ENCODE data around the gene NUDT4.
A peak's percentile ranks its signal among the peaks of the same experiment; 100 is the strongest.
"Not testable (repeated sequence)": the region's sequence is repeated elsewhere in the genome, so short reads cannot be mapped to it uniquely, and the experiment has no call there.

Gene NUDT4

GRCh38 chr12:93369505-93369904 is 8.2 kb upstream of the NUDT4 start:
- Histone ChIP-seq H3K36me3 (ENCODE audit: control insufficient read depth in 1 of 2, insufficient read depth in 2 of 2, low read length in 2 of 2) (no peaks in the 10 kb centered on the region), H3K27me3 (ENCODE audit: low read depth, low read length) (no peaks in the 10 kb centered on the region), H3K4me3 (ENCODE audit: low read depth in 1 of 2, low read length in 2 of 2) (no peak overlapping the region), H3K4me1 (ENCODE audit: control insufficient read depth in 1 of 2, insufficient read depth in 2 of 2, low read length in 2 of 2) (no peaks in the 10 kb centered on the region), H3K9me3 (ENCODE audit: control insufficient read depth in 1 of 2, low read length in 2 of 2) (no peaks in the 10 kb centered on the region), H3K27ac (ENCODE audit: low read length) (no peak overlapping the region)

DNA sequence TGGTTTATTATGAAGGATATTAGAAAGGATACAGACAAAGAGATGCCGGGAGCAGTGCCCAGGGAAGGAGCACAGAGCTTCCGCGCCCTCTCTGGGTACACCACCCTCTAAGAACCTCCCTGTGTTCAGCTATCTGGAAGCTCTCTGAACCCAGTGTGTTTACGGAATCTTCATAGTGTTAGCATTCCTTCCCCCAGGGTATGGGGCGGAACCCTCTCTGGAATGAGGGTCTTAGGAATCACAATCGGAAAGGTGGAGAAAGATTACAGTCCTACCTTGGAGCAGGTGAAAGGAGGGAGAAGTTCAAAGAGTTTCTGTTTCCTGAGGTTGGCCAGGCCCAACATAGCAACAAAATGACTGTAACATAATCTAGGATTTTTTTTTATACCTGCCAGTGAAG is 6.8 kb upstream of the NUDT4 start:
- no peaks in the 10 kb centered on the region for H3K27me3 ChIP-seq (ENCODE audit: low read depth, low read length)
- no peak overlapping the region for H3K27ac ChIP-seq (ENCODE audit: low read length)
- no peaks in the 10 kb centered on the region for H3K36me3 ChIP-seq (ENCODE audit: control insufficient read depth in 1 of 2, insufficient read depth in 2 of 2, low read length in 2 of 2)
- H3K4me1 ChIP-seq (ENCODE audit: control insufficient read depth in 1 of 2, insufficient read depth in 2 of 2, low read length in 2 of 2), result no peaks in the 10 kb centered on the region
- H3K9me3 ChIP-seq (ENCODE audit: control insufficient read depth in 1 of 2, low read length in 2 of 2), result no peaks in the 10 kb centered on the region
- H3K4me3 ChIP-seq (ENCODE audit: low read depth in 1 of 2, low read length in 2 of 2), result no peak overlapping the region

- Histone ChIP-seq H3K4me1 (ENCODE audit: control insufficient read depth in 1 of 2, insufficient read depth in 2 of 2, low read length in 2 of 2) (no peaks in the 10 kb centered on the region), H3K27me3 (ENCODE audit: low read depth, low read length) (no peaks in the 10 kb centered on the region), H3K27ac (ENCODE audit: low read length) (no peak overlapping the region), H3K9me3 (ENCODE audit: control insufficient read depth in 1 of 2, low read length in 2 of 2) (no peaks in the 10 kb centered on the region), H3K4me3 (ENCODE audit: low read depth in 1 of 2, low read length in 2 of 2) (no peak overlapping the region), H3K36me3 (ENCODE audit: control insufficient read depth in 1 of 2, insufficient read depth in 2 of 2, low read length in 2 of 2) (no peaks in the 10 kb centered on the region)
Observed at GRCh38 chr12:93373961-93374656, 3.6 kb upstream of the NUDT4 start.

DNA sequence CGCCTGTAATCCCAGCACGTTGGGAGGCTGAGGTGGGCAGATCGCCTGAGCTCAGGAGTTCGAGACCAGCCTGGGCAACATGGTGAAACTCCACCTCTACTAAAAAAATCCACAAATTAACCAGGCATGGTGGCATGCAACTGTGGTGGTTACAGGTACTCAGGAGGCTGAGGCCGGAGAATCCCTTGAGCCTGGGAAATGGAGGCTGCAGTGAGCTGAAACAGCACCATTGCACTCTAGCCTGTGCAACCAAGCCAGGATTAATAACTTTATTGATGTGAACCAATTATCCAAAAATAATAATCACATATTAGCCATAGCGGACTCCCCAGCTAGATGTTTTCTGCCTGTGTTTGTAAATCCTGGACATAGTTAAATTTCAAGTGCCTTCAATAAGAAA is 1.8 kb upstream of the NUDT4 start:
- Histone ChIP-seq H3K4me3 (ENCODE audit: low read depth in 1 of 2, low read length in 2 of 2) (peak overlapping the region in 1 of 2 donors; percentile 80), H3K27ac (ENCODE audit: low read length) (peak overlapping the region; percentile 76), H3K4me1 (ENCODE audit: control insufficient read depth in 1 of 2, insufficient read depth in 2 of 2, low read length in 2 of 2) (peaks cover 0 to 3% of the 10 kb centered on the region in 2 donors), H3K9me3 (ENCODE audit: control insufficient read depth in 1 of 2, low read length in 2 of 2) (no peaks in the 10 kb centered on the region), H3K36me3 (ENCODE audit: control insufficient read depth in 1 of 2, insufficient read depth in 2 of 2, low read length in 2 of 2) (no peaks in the 10 kb centered on the region), H3K27me3 (ENCODE audit: low read depth, low read length) (no peaks in the 10 kb centered on the region)

DNA sequence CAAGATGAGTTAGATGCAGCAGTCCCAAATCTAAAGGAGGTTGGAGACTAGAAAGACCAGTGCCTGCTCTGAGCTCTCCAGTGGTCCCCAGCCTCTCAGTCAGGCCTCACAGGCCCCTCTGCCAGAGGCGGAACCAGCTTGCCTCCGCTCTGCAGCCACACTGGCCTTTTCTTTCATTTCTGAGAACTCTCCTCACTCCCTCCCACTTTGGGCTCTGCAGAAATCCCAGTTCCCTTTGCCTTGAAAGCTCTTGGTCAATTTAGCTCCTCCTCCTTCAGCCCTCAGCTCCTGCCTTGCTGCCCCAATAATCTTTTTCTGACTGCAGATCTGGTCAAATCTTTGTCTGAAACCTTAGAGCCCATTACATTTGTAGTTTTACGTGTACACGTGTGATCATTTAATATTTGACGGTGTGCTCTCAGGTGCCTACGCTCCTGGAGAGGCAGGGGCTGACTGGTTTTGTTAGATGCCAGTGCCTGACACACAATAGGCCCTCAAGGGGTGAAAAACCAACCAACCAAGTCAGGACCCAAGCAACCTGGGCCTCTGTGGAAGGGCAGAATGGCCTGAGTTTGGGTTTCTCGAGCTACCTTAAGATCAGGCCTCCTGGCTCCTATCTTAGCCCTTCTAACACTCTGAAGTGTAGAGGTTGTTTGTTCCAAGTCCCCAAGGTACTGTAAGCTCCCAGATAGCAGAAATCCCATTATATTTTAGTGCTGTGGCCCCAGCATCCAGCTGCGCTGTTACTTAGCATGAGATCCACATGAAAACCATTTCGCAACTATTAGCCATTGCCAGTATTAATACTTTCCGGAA is 1.1 kb upstream of the NUDT4 start:
- Histone ChIP-seq H3K4me1 (ENCODE audit: control insufficient read depth in 1 of 2, insufficient read depth in 2 of 2, low read length in 2 of 2) (peaks cover 0 to 10% of the 10 kb centered on the region in 2 donors), H3K4me3 (ENCODE audit: low read depth in 1 of 2, low read length in 2 of 2) (peak overlapping the region; percentile 70 to 80)

DNA sequence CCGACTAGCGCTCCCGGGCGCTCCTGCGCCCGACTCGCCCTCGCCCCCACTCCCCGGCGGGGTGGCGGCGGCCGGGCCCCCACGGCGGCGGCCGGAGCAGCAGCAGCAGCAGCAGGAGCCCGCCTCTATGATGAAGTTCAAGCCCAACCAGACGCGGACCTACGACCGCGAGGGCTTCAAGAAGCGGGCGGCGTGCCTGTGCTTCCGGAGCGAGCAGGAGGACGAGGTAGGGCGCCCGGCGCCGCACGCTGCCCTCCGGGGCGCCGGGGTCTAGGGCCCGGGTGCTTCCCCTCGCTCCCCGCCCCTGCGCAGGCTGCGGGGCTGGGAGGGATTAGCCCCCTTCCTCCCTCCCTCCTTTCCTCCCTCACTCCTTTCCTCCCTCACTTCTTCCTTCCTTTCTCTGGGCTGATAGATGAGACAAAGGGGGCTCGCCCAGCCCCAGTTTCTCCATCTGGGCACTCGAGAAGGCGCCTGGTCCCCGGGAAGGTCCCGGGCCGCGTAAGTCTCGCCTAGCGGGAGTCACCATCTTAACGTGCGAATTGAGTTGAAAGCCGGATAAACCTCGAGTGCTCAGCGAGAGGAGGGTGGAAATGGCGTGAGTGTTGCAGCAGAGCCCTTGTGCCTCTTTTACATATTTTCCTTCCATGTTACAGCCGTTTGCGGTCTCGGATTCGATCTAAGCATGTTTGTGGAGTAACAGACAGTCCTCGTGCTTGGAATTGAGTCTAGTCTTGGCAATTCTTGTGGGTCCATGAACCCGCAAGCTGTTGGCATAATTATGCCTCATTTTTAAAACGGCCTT is 672 bp downstream of the NUDT4 start:
- H3K4me3 ChIP-seq (ENCODE audit: low read depth in 1 of 2, low read length in 2 of 2), result peak overlapping the region; percentile 70 to 95
- H3K27ac ChIP-seq (ENCODE audit: low read length), result peak overlapping the region; percentile 98
- H3K36me3 ChIP-seq (ENCODE audit: control insufficient read depth in 1 of 2, insufficient read depth in 2 of 2, low read length in 2 of 2); H3K27me3 ChIP-seq (ENCODE audit: low read depth, low read length); H3K9me3 ChIP-seq (ENCODE audit: control insufficient read depth in 1 of 2, low read length in 2 of 2): not testable (repeated sequence)
- peaks cover 0 to 16% of the 10 kb centered on the region in 2 donors for H3K4me1 ChIP-seq (ENCODE audit: control insufficient read depth in 1 of 2, insufficient read depth in 2 of 2, low read length in 2 of 2)

More for the DNA sequence above, 1.1 kb upstream of the NUDT4 start:
- H3K27me3 ChIP-seq (ENCODE audit: low read depth, low read length), result no peaks in the 10 kb centered on the region
- no peaks in the 10 kb centered on the region for H3K9me3 ChIP-seq (ENCODE audit: control insufficient read depth in 1 of 2, low read length in 2 of 2)
- peak overlapping the region; percentile 76 for H3K27ac ChIP-seq (ENCODE audit: low read length)
- no peaks in the 10 kb centered on the region for H3K36me3 ChIP-seq (ENCODE audit: control insufficient read depth in 1 of 2, insufficient read depth in 2 of 2, low read length in 2 of 2)

DNA sequence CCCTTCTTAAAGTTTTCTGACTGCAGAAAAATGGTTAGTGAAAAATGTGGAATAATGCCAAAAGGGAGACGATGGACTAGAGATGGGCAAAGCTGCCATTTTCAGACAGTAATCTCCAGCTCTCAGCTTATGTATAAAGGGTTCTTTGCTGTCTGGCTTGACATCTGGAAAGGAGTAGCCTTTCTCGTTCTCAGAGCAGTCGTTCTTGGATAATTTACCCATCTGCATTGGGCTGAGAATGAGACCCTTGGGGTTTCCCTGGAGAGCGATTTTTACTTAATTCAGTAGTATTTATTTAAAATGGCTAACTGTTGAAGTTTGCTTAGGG is 1.2 kb downstream of the NUDT4 start:
- no peaks in the 10 kb centered on the region for H3K27me3 ChIP-seq (ENCODE audit: low read depth, low read length)
- H3K36me3 ChIP-seq (ENCODE audit: control insufficient read depth in 1 of 2, insufficient read depth in 2 of 2, low read length in 2 of 2), result no peaks in the 10 kb centered on the region
- H3K4me3 ChIP-seq (ENCODE audit: low read depth in 1 of 2, low read length in 2 of 2), result peak overlapping the region; percentile 70 to 95
- H3K9me3 ChIP-seq (ENCODE audit: control insufficient read depth in 1 of 2, low read length in 2 of 2), result no peaks in the 10 kb centered on the region
- peaks cover 0 to 16% of the 10 kb centered on the region in 2 donors for H3K4me1 ChIP-seq (ENCODE audit: control insufficient read depth in 1 of 2, insufficient read depth in 2 of 2, low read length in 2 of 2)
- H3K27ac ChIP-seq (ENCODE audit: low read length), result peak overlapping the region; percentile 98

DNA sequence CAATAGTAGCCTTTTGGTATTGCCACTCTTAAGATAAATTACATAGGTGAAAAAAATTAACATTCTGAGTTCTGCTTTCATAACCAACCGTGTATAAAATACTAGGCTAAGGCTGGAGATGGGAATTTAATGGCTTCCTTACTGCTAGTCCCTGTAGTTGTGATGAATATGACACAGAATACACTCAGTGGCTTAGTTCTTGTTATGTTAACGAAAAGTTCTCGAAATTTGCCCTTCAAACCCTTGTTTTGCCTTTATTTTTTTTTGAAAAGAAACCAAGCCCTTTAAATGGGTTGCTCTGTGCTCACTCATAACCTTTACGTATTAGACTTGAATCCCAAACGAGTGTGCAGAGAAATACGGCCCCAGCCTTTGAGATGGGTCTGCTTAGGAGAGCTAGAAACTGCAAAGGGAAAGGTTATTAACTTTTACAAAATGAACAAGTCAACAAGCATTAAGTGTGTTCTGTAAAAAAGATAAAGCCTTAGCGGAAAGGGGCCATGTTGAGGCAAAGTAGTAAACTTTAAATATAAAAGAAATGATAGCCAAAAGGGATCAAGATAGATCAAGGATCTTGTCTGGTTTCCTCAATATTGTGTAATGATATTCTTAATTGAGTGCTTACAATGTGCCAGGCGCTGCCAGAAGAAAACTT is 1.7 kb downstream of the NUDT4 start:
- peaks cover 0 to 16% of the 10 kb centered on the region in 2 donors for H3K4me1 ChIP-seq (ENCODE audit: control insufficient read depth in 1 of 2, insufficient read depth in 2 of 2, low read length in 2 of 2)

GRCh38 chr12:93379981-93380361 is 2.2 kb downstream of the NUDT4 start:
- no peaks in the 10 kb centered on the region for H3K9me3 ChIP-seq (ENCODE audit: control insufficient read depth in 1 of 2, low read length in 2 of 2)
- no peaks in the 10 kb centered on the region for H3K27me3 ChIP-seq (ENCODE audit: low read depth, low read length)
- H3K27ac ChIP-seq (ENCODE audit: low read length), result peak overlapping the region; percentile 98
- H3K4me1 ChIP-seq (ENCODE audit: control insufficient read depth in 1 of 2, insufficient read depth in 2 of 2, low read length in 2 of 2), result peaks cover 0 to 16% of the 10 kb centered on the region in 2 donors
- no peaks in the 10 kb centered on the region for H3K36me3 ChIP-seq (ENCODE audit: control insufficient read depth in 1 of 2, insufficient read depth in 2 of 2, low read length in 2 of 2)
- H3K4me3 ChIP-seq (ENCODE audit: low read depth in 1 of 2, low read length in 2 of 2), result peak overlapping the region; percentile 70 to 95

More for the DNA sequence above, 1.7 kb downstream of the NUDT4 start:
- Histone ChIP-seq H3K27ac (ENCODE audit: low read length) (peak overlapping the region; percentile 98), H3K4me3 (ENCODE audit: low read depth in 1 of 2, low read length in 2 of 2) (peak overlapping the region; percentile 70 to 95), H3K36me3 (ENCODE audit: control insufficient read depth in 1 of 2, insufficient read depth in 2 of 2, low read length in 2 of 2) (no peaks in the 10 kb centered on the region), H3K27me3 (ENCODE audit: low read depth, low read length) (no peaks in the 10 kb centered on the region), H3K9me3 (ENCODE audit: control insufficient read depth in 1 of 2, low read length in 2 of 2) (no peaks in the 10 kb centered on the region)

- H3K9me3 ChIP-seq (ENCODE audit: control insufficient read depth in 1 of 2, low read length in 2 of 2), result no peaks in the 10 kb centered on the region
- H3K27me3 ChIP-seq (ENCODE audit: low read depth, low read length), result no peaks in the 10 kb centered on the region
- H3K4me1 ChIP-seq (ENCODE audit: control insufficient read depth in 1 of 2, insufficient read depth in 2 of 2, low read length in 2 of 2), result peaks cover 0 to 16% of the 10 kb centered on the region in 2 donors
- H3K4me3 ChIP-seq (ENCODE audit: low read depth in 1 of 2, low read length in 2 of 2), result peak overlapping the region; percentile 70 to 95
- H3K36me3 ChIP-seq (ENCODE audit: control insufficient read depth in 1 of 2, insufficient read depth in 2 of 2, low read length in 2 of 2), result no peaks in the 10 kb centered on the region
- H3K27ac ChIP-seq (ENCODE audit: low read length), result peak overlapping the region; percentile 98
Observed at GRCh38 chr12:93380480-93381121, 2.9 kb downstream of the NUDT4 start.

Measured in muscle layer of duodenum (tissue), 2 donors.